PFSK-1 (cell line): Measurements from ENCODE around the gene MED27.

Experiments
- FOXP2 ChIP-seq: optimal IDR thresholded peaks from 2 replicates; pipeline ENCODE3; 2011; ENCODE audit warnings: borderline replicate concordance, control low read depth, inconsistent platforms; ENCODE audit not compliant: insufficient read depth; ENCODE audit errors: extremely low read length, extremely low read depth
- POLR2AphosphoS5 ChIP-seq: IDR thresholded peaks from 2 replicates; pipeline ENCODE4 v1.6.1; 2012; ENCODE audit warnings: low read depth, mild to moderate bottlenecking, control low read depth, low read length, moderate library complexity
- SIN3A ChIP-seq: IDR thresholded peaks from 2 replicates; pipeline ENCODE4 v1.6.1; 2012; ENCODE audit warnings: mild to moderate bottlenecking, low read length, moderate library complexity, borderline replicate concordance; ENCODE audit not compliant: insufficient read depth
- TAF1 ChIP-seq: IDR thresholded peaks from 2 replicates; pipeline ENCODE4 v1.6.1; 2012; ENCODE audit warnings: low read length, control low read depth, borderline replicate concordance; ENCODE audit not compliant: insufficient read depth
- TF ChIP-seq, protein P1 (sequence below), 2 experiments: IDR thresholded peaks; 2 replicates each; pipeline versions ENCODE4 v1.6.1 to v1.8.0; 2011 to 2012; ENCODE audit warnings: low read depth in 2 of 2, low read length in 2 of 2, control low read depth in 1 of 2, inconsistent platforms in 1 of 2, mild to moderate bottlenecking in 1 of 2, moderate library complexity in 1 of 2; ENCODE audit not compliant: insufficient read depth in 1 of 2

MED27 gene

DNA sequence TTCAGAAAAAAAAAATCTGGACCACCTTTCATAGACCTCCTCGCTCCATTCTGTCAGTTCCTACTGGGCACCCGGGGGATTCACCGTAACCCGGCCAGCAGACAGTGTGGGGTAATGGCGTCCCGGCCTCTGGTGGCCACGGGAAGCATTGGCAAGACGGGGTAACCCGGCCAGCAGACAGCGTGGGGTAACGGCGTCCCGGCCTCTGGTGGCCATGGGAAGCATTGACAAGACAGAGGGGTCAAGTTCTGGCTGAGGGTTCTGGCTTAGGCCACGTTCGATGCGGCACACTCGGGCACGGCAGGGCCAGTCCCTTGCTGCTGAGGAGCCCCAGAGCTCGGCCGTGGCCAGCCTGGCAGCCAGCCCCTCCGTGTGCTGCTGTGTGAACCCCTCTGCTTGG is 223.6 kb downstream of the MED27 start:
- TF ChIP-seq, protein P1, sequence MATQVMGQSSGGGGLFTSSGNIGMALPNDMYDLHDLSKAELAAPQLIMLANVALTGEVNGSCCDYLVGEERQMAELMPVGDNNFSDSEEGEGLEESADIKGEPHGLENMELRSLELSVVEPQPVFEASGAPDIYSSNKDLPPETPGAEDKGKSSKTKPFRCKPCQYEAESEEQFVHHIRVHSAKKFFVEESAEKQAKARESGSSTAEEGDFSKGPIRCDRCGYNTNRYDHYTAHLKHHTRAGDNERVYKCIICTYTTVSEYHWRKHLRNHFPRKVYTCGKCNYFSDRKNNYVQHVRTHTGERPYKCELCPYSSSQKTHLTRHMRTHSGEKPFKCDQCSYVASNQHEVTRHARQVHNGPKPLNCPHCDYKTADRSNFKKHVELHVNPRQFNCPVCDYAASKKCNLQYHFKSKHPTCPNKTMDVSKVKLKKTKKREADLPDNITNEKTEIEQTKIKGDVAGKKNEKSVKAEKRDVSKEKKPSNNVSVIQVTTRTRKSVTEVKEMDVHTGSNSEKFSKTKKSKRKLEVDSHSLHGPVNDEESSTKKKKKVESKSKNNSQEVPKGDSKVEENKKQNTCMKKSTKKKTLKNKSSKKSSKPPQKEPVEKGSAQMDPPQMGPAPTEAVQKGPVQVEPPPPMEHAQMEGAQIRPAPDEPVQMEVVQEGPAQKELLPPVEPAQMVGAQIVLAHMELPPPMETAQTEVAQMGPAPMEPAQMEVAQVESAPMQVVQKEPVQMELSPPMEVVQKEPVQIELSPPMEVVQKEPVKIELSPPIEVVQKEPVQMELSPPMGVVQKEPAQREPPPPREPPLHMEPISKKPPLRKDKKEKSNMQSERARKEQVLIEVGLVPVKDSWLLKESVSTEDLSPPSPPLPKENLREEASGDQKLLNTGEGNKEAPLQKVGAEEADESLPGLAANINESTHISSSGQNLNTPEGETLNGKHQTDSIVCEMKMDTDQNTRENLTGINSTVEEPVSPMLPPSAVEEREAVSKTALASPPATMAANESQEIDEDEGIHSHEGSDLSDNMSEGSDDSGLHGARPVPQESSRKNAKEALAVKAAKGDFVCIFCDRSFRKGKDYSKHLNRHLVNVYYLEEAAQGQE (IDR thresholded peaks at IDR 0.05; ENCODE audit: insufficient read depth in 1 of 2, low read depth in 2 of 2, low read length in 2 of 2) = no peak
- TF ChIP-seq FOXP2 (no peak), TAF1 (no peak), POLR2AphosphoS5 (no peak), SIN3A (no peak)

GRCh38 chr9:131854896-131855613 is 224.6 kb downstream of the MED27 start:
- TF ChIP-seq POLR2AphosphoS5 = no peak
- TF ChIP-seq, protein P1 (IDR thresholded peaks at IDR 0.05; ENCODE audit: insufficient read depth in 1 of 2, low read depth in 2 of 2, low read length in 2 of 2) = no peak
- no peak for TF ChIP-seq FOXP2
- no peak for TF ChIP-seq TAF1
- no peak for TF ChIP-seq SIN3A

DNA sequence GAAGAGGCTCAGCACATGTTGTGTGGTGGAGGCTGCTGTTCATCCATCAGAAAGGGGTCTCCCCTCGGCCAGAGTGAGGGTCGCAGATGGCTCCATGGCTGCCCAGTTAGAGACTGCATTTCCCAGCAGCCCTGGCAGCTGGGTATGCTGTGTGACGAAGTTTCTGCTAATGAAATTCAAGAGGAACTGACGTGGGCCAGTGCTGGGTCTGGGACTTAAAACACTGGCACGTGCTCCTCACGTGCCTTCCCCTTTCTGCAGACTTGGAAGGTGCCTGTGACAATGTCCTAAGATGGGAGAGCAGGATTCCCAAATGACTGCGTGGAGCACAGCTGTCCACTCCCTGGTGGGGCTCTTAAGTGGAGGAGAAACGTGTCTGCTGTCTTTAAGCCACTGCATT is 225.3 kb downstream of the MED27 start:
- TF ChIP-seq TAF1 (no peak), POLR2AphosphoS5 (no peak), FOXP2 (no peak), SIN3A (no peak)
- TF ChIP-seq, protein P1 (IDR thresholded peaks at IDR 0.05; ENCODE audit: insufficient read depth in 1 of 2, low read depth in 2 of 2, low read length in 2 of 2) = no peak

DNA sequence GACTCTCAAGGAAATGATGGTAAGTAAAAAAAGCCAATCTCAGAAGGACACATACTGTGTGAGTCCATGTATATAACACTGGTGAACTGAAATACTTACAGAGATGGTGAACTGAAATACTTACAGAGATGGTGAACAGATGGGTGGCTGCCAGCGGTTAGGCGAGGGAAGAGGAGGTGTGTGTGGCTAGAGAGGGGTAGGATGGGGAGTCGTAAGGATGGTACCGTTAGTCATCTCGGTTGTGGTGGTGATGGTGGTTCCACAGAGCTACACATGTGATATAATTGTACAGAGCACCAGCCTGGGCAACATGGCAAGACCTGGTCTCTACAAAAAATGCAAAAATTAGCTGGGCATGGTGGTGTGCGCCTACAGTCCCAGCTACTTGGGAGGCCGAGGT is 226.2 kb downstream of the MED27 start:
- TF ChIP-seq SIN3A = no peak
- no peak for TF ChIP-seq POLR2AphosphoS5
- no peak for TF ChIP-seq FOXP2
- TF ChIP-seq, protein P1 (IDR thresholded peaks at IDR 0.05; ENCODE audit: insufficient read depth in 1 of 2, low read depth in 2 of 2, low read length in 2 of 2) = no peak
- TF ChIP-seq TAF1 = no peak
